HEK293 (cell line): ENCODE measurements around the gene FAM229A.

ENCODE experiments used
- CTCF ChIA-PET: fragments of 350-600 bp; formaldehyde crosslinking; extraction: SDS; loops from one replicate; lab custom pipeline; 2021; ENCODE audit warnings: antibody characterized with exemption; lab: Yijun Ruan, JAX
- POLR2A ChIA-PET: fragments of 300-600 bp; formaldehyde crosslinking; extraction: SDS; loops from one replicate; lab custom pipeline; 2020; ENCODE audit warnings: antibody characterized with exemption, inconsistent platforms; lab: Yijun Ruan, JAX
- H3K27ac ChIP-seq: fragments of 200-500 bp; sonication (Bioruptor generic); 2 replicates; pipeline ENCODE4 v1.5.1; 2014; ENCODE audit warnings: low read depth, low read length, control low read depth, inconsistent platforms; ENCODE audit errors: extremely low read depth
- H3K36me3 ChIP-seq, 2 experiments: fragments of 200-500 bp in 1 of 2; sonication (Bioruptor generic) in 1 of 2; 1 replicate in 1 of 2; 2 replicates in 1 of 2; pipeline ENCODE4 v1.5.1; 2014 to 2017; ENCODE audit warnings: inconsistent platforms in 2 of 2, low read length in 2 of 2; ENCODE audit not compliant: control insufficient read depth in 2 of 2, insufficient read depth in 1 of 2
- H3K4me1 ChIP-seq: fragments of 200-500 bp; sonication (Bioruptor generic); 2 replicates; pipeline ENCODE4 v1.5.1; 2014; ENCODE audit warnings: mild to moderate bottlenecking, low read length, inconsistent platforms; ENCODE audit not compliant: control insufficient read depth, insufficient read depth
- H3K4me3 ChIP-seq: 2 replicates; pipeline ENCODE4 v1.5.1; 2011; ENCODE audit warnings: low read depth, mild to moderate bottlenecking, control low read depth, low read length, moderate library complexity
- H3K9me3 ChIP-seq: fragments of 200-500 bp; sonication (Bioruptor generic); 2 replicates; pipeline ENCODE4 v1.5.1; 2014; ENCODE audit warnings: low read depth, low read length, inconsistent platforms; ENCODE audit not compliant: control insufficient read depth, insufficient read depth
- HOXC10 ChIP-seq: sonication (generic); formaldehyde crosslinking; IDR thresholded peaks from 2 replicates; pipeline ENCODE4 v1.8.1; 2023; ENCODE audit warnings: mild to moderate bottlenecking, missing genetic modification reagents
- MYNN ChIP-seq: fragments of 450-650 bp; formaldehyde crosslinking; IDR thresholded peaks from 2 replicates; pipeline ENCODE4 v1.5.1; 2016; ENCODE audit warnings: missing biosample characterization, missing genetic modification characterization, borderline replicate concordance
- SCRT1 ChIP-seq: fragments of 450-650 bp; formaldehyde crosslinking; IDR thresholded peaks from 2 replicates; pipeline ENCODE4 v1.5.1; 2016; ENCODE audit warnings: missing biosample characterization, missing genetic modification characterization, borderline replicate concordance
- SETDB1 ChIP-seq: IDR thresholded peaks from one replicate; pipeline ENCODE4 v1.6.1; 2017; ENCODE audit warnings: mild to moderate bottlenecking, low read length, moderate library complexity, mixed read lengths; ENCODE audit not compliant: insufficient read length
- ZFP69B ChIP-seq: fragments of 450-650 bp; formaldehyde crosslinking; IDR thresholded peaks from 2 replicates; pipeline ENCODE4 v1.5.1; 2016; ENCODE audit warnings: missing biosample characterization, missing genetic modification characterization
- ZNF157 ChIP-seq: fragments of 450-650 bp; formaldehyde crosslinking; IDR thresholded peaks from 2 replicates; pipeline ENCODE4 v1.5.1; 2016; ENCODE audit warnings: missing biosample characterization, missing genetic modification characterization
- ZNF223 ChIP-seq: fragments of 450-650 bp; formaldehyde crosslinking; IDR thresholded peaks from 2 replicates; pipeline ENCODE4 v1.5.1; 2016; ENCODE audit warnings: missing biosample characterization, missing genetic modification characterization
- ZNF335 ChIP-seq: fragments of 450-650 bp; formaldehyde crosslinking; conservative IDR thresholded peaks from 2 replicates; pipeline ENCODE4 v1.5.1; 2016; ENCODE audit warnings: missing biosample characterization, missing genetic modification characterization
- ZNF366 ChIP-seq: fragments of 450-650 bp; formaldehyde crosslinking; conservative IDR thresholded peaks from 2 replicates; pipeline ENCODE4 v1.5.1; 2016; ENCODE audit warnings: missing biosample characterization, missing genetic modification characterization
- ZNF391 ChIP-seq: fragments of 450-650 bp; formaldehyde crosslinking; IDR thresholded peaks from 2 replicates; pipeline ENCODE4 v1.5.1; 2016; ENCODE audit warnings: low read depth, missing biosample characterization, missing genetic modification characterization, borderline replicate concordance
- ZSCAN16 ChIP-seq: fragments of 450-650 bp; formaldehyde crosslinking; IDR thresholded peaks from 2 replicates; pipeline ENCODE4 v1.5.1; 2016; ENCODE audit warnings: missing biosample characterization, missing genetic modification characterization
- TF ChIP-seq, protein P1 (sequence below): fragments of 450-650 bp; formaldehyde crosslinking; IDR thresholded peaks from 2 replicates; pipeline ENCODE4 v1.5.1; 2016; ENCODE audit warnings: missing biosample characterization, missing genetic modification characterization
- TF ChIP-seq, protein P2 (sequence below): fragments of 450-650 bp; formaldehyde crosslinking; IDR thresholded peaks from 2 replicates; pipeline ENCODE4 v1.5.1; 2016; ENCODE audit warnings: missing biosample characterization, missing genetic modification characterization
- TF ChIP-seq, protein P3 (sequence below): fragments of 450-650 bp; formaldehyde crosslinking; IDR thresholded peaks from 2 replicates; pipeline ENCODE4 v1.5.1; 2016; ENCODE audit warnings: missing biosample characterization, missing genetic modification characterization

Gene FAM229A

DNA sequence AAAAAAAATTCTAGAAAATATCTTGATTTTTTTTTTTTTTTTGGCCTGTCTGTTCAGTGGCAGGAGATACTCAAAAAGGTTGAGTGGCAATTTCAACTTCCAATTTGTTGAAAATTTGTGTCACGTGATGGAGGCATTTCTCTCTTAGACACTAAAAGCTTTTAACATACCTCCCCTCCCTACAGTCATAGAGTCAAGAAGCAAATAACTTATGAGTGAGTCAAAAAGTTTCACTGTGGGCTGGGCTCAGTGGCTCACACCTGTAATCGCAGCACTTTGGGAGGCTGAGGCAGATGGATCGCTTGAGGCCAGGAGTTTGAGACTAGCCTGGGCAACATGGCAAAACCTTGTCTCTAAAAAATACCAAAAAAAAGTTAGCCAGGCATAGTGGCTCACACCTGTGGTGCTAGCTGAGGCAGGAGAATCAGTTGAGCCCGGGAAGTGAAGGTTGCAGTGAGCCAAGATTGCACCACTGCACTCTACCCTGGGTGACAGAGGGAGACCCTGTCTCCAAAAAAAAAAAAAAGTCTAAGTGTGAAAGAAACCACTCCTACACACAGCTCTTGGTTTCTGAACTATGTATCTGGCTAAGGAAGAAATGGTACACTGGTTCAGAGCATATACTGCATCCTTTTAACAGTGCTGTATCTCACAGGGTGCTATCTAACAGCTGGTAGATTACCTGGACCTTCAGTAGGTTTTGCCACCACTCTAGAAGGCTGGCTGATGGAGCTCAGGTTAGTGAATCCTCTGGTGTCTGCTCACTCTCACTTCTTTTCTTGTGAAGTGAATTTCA, 43.6 kb upstream of the FAM229A start:
- H3K36me3 ChIP-seq = no peaks in the 10 kb centered on the region
- H3K4me1 ChIP-seq = no peaks in the 10 kb centered on the region
- H3K27ac ChIP-seq = no peak overlapping the region
- TF ChIP-seq SCRT1 = no peak
- TF ChIP-seq ZNF335 (tag by site-specific recombination) = no peak
- no peak for TF ChIP-seq ZSCAN16
- no peak for TF ChIP-seq HOXC10
- no peaks in the 10 kb centered on the region for H3K9me3 ChIP-seq
- ChIA-PET POLR2A (no interaction called here), CTCF (interaction anchor here (0.7 to 0.8 kb wide), 3 partner anchors 10 to 171 kb away, joined by 3 to 6 read pairs (median 4); no protein-coding TSS in a partner anchor)
- no peak overlapping the region for H3K4me3 ChIP-seq

DNA sequence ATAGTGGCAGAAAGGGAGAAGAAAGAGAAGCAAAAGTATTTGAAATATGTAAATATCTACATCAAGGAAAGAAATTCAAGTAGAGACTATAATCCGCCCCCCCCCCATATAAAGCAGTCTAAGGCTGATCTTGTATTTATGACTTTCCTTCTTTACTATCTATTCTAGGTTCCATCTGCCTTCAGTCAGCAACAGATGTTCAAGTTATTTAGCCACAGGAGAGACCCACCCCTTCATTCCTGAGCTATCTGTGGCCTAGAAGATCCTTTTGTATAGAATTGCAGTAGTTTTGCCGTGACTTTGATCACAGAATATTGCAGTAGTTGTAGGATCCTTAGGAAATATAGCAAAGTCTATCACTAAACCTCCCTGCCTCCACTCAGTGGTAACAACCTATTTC, 42.7 kb upstream of the FAM229A start:
- POLR2A ChIA-PET = no interaction called here
- H3K9me3 ChIP-seq = no peaks in the 10 kb centered on the region
- no peak overlapping the region for H3K4me3 ChIP-seq
- no peak overlapping the region for H3K27ac ChIP-seq
- CTCF ChIA-PET = interaction anchor here (0.9 to 1.0 kb wide), 2 partner anchors 8 to 115 kb away, joined by 3 to 7 read pairs; no protein-coding TSS in a partner anchor
- H3K36me3 ChIP-seq = no peaks in the 10 kb centered on the region
- TF ChIP-seq ZNF391 (no peak), ZNF157 (tag by site-specific recombination) (no peak), SCRT1 (no peak), MYNN (tag by site-specific recombination) (no peak), ZNF223 (tag by site-specific recombination) (no peak), SETDB1 (no peak), ZFP69B (tag by site-specific recombination) (no peak), ZNF366 (tag by site-specific recombination) (no peak)
- TF ChIP-seq, protein P1, sequence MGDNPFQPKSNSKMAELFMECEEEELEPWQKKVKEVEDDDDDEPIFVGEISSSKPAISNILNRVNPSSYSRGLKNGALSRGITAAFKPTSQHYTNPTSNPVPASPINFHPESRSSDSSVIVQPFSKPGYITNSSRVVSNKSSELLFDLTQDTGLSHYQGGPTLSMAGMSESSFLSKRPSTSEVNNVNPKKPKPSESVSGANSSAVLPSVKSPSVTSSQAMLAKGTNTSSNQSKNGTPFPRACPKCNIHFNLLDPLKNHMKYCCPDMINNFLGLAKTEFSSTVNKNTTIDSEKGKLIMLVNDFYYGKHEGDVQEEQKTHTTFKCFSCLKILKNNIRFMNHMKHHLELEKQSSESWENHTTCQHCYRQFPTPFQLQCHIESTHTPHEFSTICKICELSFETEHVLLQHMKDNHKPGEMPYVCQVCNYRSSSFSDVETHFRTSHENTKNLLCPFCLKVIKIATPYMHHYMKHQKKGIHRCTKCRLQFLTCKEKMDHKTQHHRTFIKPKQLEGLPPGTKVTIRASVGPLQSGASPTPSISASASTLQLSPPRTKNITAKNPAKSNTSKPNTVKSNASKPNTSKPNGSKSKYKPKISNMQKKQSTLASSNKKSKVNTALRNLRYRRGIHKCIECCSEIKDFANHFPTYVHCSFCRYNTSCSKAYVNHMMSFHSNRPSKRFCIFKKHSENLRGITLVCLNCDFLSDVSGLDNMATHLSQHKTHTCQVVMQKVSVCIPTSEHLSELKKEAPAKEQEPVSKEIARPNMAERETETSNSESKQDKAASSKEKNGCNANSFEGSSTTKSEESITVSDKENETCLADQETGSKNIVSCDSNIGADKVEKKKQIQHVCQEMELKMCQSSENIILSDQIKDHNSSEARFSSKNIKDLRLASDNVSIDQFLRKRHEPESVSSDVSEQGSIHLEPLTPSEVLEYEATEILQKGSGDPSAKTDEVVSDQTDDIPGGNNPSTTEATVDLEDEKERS (tag by site-specific recombination) = no peak
- TF ChIP-seq, protein P2, sequence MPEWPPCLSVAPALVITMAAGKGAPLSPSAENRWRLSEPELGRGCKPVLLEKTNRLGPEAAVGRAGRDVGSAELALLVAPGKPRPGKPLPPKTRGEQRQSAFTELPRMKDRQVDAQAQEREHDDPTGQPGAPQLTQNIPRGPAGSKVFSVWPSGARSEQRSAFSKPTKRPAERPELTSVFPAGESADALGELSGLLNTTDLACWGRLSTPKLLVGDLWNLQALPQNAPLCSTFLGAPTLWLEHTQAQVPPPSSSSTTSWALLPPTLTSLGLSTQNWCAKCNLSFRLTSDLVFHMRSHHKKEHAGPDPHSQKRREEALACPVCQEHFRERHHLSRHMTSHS (tag by site-specific recombination) = no peak
- TF ChIP-seq, protein P3, sequence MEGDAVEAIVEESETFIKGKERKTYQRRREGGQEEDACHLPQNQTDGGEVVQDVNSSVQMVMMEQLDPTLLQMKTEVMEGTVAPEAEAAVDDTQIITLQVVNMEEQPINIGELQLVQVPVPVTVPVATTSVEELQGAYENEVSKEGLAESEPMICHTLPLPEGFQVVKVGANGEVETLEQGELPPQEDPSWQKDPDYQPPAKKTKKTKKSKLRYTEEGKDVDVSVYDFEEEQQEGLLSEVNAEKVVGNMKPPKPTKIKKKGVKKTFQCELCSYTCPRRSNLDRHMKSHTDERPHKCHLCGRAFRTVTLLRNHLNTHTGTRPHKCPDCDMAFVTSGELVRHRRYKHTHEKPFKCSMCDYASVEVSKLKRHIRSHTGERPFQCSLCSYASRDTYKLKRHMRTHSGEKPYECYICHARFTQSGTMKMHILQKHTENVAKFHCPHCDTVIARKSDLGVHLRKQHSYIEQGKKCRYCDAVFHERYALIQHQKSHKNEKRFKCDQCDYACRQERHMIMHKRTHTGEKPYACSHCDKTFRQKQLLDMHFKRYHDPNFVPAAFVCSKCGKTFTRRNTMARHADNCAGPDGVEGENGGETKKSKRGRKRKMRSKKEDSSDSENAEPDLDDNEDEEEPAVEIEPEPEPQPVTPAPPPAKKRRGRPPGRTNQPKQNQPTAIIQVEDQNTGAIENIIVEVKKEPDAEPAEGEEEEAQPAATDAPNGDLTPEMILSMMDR = no peak
- TF ChIP-seq, all 188 proteins: peak for 0
- no peaks in the 10 kb centered on the region for H3K4me1 ChIP-seq
